Activated B cell treated with CpG ODN at 0.5 μM for 24 hours (primary cell): ENCODE data around the gene ADGRL1. TPM values are rescaled to one million over a fixed set of nuclear protein-coding genes. Genes with fewer than 3 reads are reported as not detected.

Source experiments
- ATAC-seq: fragments of 200-7000 bp; cut with Tn5 transposase; one replicate; pipeline ENCODE4 v1.10.0; 2021; ENCODE audit warnings: low read depth, mild to moderate bottlenecking, moderate library complexity
- CTCF ChIA-PET: fragments of 350-600 bp; sonication (Branson Sonifier 250); formaldehyde crosslinking; loops from one replicate; lab custom pipeline; 2021; ENCODE audit warnings: antibody characterized with exemption; lab: Charles Lee
- POLR2A ChIA-PET: fragments of 350-600 bp; sonication (Branson Sonifier 250); formaldehyde crosslinking; loops from one replicate; lab custom pipeline; 2021; ENCODE audit warnings: antibody characterized with exemption; lab: Charles Lee
- DNase-seq: peaks from one replicate; pipeline ENCODE4 v3.0.0; 2022
- H3K27ac Mint-ChIP-seq: one replicate; pipeline ENCODE4 v1.8.0; 2020; ENCODE audit warnings: mixed read lengths
- H3K27me3 Mint-ChIP-seq: one replicate; pipeline ENCODE4 v1.8.0; 2021; ENCODE audit warnings: mixed read lengths
- H3K36me3 Mint-ChIP-seq: one replicate; pipeline ENCODE4 v1.8.0; 2021; ENCODE audit warnings: low read depth, mixed read lengths
- H3K4me1 Mint-ChIP-seq: one replicate; pipeline ENCODE4 v1.8.0; 2021; ENCODE audit warnings: mixed read lengths
- H3K4me3 Mint-ChIP-seq: one replicate; pipeline ENCODE4 v1.8.0; 2020; ENCODE audit warnings: mild to moderate bottlenecking, mixed read lengths
- H3K9me3 Mint-ChIP-seq: one replicate; pipeline ENCODE4 v1.8.0; 2020; ENCODE audit warnings: mixed read lengths
- intact Hi-C: fragments of 100-400 bp; cut with micrococcal nuclease; formaldehyde crosslinking; loops from one replicate; pipeline ENCODE4 v1.15.1; 2024
- total RNA-seq: library from RNA; stranded (reverse); gene quantifications from 2 replicates; pipeline ENCODE4 v1.2.3, GENCODE V29; 2022
- TF ChIP-seq, protein P1 (sequence below): fragments of 200-600 bp; IDR thresholded peaks from one replicate; pipeline ENCODE4 v1.8.0; 2022; ENCODE audit warnings: antibody characterized with exemption, mild to moderate bottlenecking

ADGRL1 gene
- total RNA-seq, 1 donor from 2014 or later: 1.4 TPM

DNA sequence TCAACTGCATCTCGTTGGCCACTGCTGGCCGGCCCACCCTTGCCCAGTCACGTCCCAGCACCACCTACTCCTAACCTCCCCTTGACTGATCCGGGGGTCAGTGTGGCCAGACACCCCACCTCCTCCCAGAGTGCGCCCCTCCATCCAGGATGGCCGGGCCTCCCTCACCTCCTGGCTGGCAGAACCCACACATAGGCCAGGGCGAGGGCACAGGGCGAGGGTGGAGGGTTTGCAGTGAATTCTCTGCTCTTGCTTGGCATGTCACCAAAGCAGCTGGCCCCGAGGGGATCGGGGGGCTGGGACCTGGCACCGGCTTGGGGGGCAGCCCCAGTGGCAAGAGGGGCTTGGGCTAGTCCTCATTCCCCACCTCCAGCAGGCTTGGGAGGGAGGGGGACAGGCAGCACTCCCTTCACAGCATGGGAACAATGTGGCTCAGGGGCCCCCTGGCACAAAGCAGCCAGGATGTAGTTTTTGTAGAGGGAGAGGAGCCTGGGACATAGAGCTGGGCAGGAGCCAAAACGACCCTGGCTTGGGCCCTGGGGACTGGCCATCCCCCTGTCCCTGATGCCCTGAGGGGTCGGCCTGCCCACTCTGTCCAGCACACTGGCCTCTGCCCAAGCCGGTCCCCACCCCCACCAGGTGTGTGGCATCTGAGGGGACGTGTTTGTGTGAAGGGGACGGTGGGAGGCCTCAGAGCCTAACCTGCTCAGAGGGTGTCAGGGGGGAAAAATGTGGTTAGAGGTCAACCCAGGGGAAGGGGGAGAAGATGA is 41.1 kb downstream of the ADGRL1 start:
- no peak for DNase-seq
- intact Hi-C loops: no loop called here
- TF ChIP-seq, protein P1, sequence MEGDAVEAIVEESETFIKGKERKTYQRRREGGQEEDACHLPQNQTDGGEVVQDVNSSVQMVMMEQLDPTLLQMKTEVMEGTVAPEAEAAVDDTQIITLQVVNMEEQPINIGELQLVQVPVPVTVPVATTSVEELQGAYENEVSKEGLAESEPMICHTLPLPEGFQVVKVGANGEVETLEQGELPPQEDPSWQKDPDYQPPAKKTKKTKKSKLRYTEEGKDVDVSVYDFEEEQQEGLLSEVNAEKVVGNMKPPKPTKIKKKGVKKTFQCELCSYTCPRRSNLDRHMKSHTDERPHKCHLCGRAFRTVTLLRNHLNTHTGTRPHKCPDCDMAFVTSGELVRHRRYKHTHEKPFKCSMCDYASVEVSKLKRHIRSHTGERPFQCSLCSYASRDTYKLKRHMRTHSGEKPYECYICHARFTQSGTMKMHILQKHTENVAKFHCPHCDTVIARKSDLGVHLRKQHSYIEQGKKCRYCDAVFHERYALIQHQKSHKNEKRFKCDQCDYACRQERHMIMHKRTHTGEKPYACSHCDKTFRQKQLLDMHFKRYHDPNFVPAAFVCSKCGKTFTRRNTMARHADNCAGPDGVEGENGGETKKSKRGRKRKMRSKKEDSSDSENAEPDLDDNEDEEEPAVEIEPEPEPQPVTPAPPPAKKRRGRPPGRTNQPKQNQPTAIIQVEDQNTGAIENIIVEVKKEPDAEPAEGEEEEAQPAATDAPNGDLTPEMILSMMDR: no peak
- Mint-ChIP-seq H3K9me3 (no peaks in the 10 kb centered on the region), H3K4me3 (no peak overlapping the region), H3K27ac (no peak overlapping the region), H3K27me3 (peaks cover 5% of the 10 kb centered on the region), H3K4me1 (peaks cover 22% of the 10 kb centered on the region), H3K36me3 (no peaks in the 10 kb centered on the region)
- no peak for ATAC-seq
- CTCF ChIA-PET: no interaction called here
- POLR2A ChIA-PET: no interaction called here

GRCh38 chr19:14164082-14164481 is 41.9 kb downstream of the ADGRL1 start:
- TF ChIP-seq, protein P1: no peak
- Mint-ChIP-seq H3K4me3 (no peak overlapping the region), H3K27ac (no peak overlapping the region), H3K9me3 (no peaks in the 10 kb centered on the region), H3K4me1 (peaks cover 22% of the 10 kb centered on the region), H3K36me3 (no peaks in the 10 kb centered on the region), H3K27me3 (peaks cover 5% of the 10 kb centered on the region)
- ChIA-PET CTCF (no interaction called here), POLR2A (no interaction called here)
- intact Hi-C loops: no loop called here
- DNase-seq: no peak
- no peak for ATAC-seq

- no peak for ATAC-seq
- H3K36me3 Mint-ChIP-seq: no peaks in the 10 kb centered on the region
- H3K27ac Mint-ChIP-seq: no peak overlapping the region
- H3K27me3 Mint-ChIP-seq: peaks cover 2% of the 10 kb centered on the region
- intact Hi-C loops: no loop called here
- no peak overlapping the region for H3K4me3 Mint-ChIP-seq
- CTCF ChIA-PET: no interaction called here
- TF ChIP-seq, protein P1: no peak
- POLR2A ChIA-PET: no interaction called here
- H3K9me3 Mint-ChIP-seq: no peaks in the 10 kb centered on the region
- no peak for DNase-seq
- H3K4me1 Mint-ChIP-seq: peaks cover 17% of the 10 kb centered on the region
Observed at GRCh38 chr19:14162871-14163297, 43.1 kb downstream of the ADGRL1 start.

DNA sequence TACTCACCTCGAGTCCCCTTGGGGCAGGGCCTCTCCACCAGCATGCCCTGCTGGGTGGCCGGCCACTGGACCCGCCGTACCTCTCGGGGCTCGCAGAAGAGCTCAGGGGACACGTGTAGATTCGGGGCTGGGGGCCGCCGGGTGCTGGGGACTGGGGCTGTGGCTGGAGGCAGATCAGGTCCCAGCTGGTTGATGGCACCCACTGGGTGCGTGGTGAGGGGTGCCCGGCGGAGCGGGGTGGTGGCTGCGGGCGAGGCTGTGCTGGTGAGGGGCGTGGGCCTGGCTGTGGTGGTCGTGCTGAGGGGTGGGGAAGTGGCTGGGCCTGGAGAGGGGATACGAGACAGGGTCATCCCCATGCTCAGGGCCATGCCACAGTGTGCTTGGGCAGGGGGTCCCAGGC is 44.7 kb downstream of the ADGRL1 start:
- ATAC-seq (no peak), DNase-seq (no peak)
- Mint-ChIP-seq H3K9me3 (no peaks in the 10 kb centered on the region), H3K36me3 (peaks cover 4% of the 10 kb centered on the region), H3K27me3 (peaks cover 2% of the 10 kb centered on the region), H3K27ac (no peak overlapping the region), H3K4me1 (peaks cover 4% of the 10 kb centered on the region), H3K4me3 (no peak overlapping the region)
- TF ChIP-seq, protein P1: no peak
- ChIA-PET CTCF (no interaction called here), POLR2A (no interaction called here)
- intact Hi-C loops: no loop called here

- Mint-ChIP-seq H3K9me3 (no peaks in the 10 kb centered on the region), H3K27me3 (no peaks in the 10 kb centered on the region), H3K4me1 (no peaks in the 10 kb centered on the region), H3K27ac (no peak overlapping the region), H3K4me3 (no peak overlapping the region), H3K36me3 (peaks cover 4% of the 10 kb centered on the region)
- no peak for ATAC-seq
- TF ChIP-seq, protein P1: no peak
- POLR2A ChIA-PET: no interaction called here
- intact Hi-C loops: no loop called here
- DNase-seq: no peak
- CTCF ChIA-PET: no interaction called here
Observed at GRCh38 chr19:14160017-14160703, 45.8 kb downstream of the ADGRL1 start.
